Measurements from ENCODE around the gene GPR42.
"Not testable (repeated sequence)": the region's sequence is repeated elsewhere in the genome, so short reads cannot be mapped to it uniquely, and the experiment has no call there.

The GPR42 gene

DNA sequence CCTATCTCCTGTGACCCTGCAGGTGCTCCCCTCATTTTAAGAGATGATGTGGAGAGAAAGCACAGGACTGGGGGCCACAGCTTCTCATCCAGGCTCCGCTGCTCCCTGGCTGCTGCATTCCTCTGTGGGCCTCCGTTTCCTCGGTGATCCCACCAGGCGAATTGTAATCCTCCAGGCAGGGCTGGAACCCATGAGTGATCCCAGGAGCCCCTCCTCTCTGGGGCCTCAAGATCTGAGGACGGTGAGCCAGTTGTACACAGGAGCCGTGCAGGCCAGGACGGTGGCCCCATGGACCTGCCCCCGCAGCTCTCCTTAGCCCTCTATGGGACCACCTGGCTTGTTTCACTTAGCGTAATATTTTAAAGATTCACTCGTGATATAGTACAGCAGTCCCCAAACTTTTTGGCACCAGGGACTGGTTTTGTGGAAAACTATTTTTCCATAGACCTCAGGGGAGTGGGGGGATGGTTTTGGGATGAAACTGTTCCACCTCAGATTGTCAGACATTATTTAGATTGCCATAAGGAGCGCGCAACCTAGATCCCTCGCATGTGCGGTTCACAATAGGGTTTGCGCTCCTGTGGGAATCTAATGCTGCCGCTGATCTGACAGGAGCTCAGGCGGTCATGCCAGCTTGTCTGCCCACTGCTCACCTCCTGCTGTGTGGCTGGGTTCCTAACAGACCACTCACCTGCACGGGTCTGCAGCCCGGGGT is 7.0 kb upstream of the GPR42 start:
- DNase-seq (ENCODE audit: low spot score): peak; percentile 45

DNA sequence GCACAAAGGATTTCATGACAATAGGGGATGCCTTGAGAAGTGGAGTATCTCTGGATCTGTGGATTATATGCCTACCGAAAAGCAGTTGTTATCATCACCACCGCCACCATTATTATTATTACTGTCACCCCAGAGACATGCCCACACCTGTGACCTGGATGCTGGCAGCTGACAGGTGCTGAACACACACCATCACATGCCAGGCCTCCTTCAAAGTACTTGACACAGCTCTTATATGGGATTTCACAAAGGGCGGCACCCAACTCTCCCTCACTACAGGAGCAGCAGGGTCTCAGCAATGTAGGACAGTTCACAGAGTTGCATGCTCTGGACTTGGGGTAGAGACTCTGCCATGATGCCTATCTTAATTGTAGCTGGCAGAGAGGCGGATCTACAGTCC is 5.6 kb upstream of the GPR42 start:
- no peak for DNase-seq (ENCODE audit: low spot score)

DNA sequence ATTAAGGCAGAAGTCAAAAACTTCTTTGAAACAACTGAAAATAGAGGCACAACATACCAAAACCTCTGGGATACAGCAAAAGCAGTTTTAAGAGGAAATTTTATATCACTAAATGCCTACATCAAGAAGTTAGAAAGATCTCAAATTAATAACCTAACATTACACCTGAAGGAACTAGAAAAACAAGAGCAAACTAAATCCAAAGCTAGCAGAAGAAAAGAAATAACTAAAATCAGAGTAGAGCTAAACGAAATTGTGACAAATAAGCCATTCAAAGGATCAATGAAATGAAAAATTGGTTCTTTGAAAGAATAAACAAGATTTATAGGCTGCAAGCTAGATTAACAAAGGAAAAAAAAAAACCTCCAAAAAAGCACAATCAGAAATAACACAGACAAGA is 2.5 kb upstream of the GPR42 start:
- no peak for DNase-seq (ENCODE audit: low spot score)

DNA sequence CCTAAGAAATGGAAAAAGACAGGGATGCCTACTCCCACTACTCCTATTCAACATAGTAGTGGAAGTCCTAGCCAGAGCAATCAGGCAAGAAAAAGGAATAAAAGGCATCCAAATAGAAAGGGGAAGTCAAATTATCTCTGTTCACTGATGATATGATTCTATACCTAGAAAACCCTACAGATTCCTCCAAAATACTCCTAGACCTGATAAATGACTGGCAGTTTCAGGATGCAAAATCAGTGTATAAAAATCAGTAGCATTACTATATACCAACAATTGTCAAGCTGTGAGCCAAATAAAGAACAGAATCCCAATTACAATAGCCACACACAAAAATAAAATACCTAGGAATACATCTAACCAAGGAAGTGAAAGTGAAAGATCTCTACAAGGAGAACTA is 1.3 kb upstream of the GPR42 start:
- no peak for DNase-seq (ENCODE audit: low spot score)

DNA sequence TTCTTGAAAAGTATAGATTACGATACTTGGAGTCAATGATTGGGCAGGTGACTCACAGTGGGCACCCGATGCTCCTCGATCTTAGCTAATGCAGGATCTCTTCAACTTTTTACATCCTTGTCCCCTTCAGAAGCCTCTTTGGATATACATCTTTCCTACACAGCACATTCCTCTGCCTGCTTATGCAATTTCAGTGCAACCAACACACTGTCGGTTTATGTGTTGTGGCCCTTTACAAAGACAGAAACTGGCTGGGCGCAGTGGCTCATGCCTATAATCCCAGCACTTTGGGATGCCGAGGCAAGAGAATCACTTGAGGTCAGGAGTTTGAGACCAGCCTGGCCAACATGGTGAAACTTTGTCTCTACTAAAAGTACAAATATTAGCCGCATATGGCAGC is 2.6 kb downstream of the GPR42 start:
- DNase-seq (ENCODE audit: low spot score): peak; percentile 15

DNA sequence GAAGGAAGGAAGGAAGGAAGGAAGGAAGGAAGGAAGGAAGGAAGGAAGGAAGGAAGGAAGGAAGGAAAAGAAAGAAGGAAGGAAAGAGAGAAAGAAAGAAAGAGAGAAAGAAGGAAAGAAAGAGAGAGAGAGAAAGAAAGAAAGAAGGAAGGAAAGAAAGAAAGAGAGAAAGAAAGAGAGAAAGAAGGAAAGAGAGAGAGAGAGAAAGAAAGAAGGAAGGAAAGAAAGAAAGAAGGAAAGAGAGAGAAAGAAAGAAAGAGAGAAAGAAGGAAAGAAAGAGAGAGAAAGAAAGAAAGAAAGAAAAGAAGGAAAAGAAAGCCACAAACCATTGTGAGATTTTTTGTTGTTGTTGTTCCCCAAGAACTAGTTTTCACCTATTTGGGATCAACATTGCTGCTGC is 3.2 kb downstream of the GPR42 start:
- not testable (repeated sequence) for DNase-seq (ENCODE audit: low spot score)

DNA sequence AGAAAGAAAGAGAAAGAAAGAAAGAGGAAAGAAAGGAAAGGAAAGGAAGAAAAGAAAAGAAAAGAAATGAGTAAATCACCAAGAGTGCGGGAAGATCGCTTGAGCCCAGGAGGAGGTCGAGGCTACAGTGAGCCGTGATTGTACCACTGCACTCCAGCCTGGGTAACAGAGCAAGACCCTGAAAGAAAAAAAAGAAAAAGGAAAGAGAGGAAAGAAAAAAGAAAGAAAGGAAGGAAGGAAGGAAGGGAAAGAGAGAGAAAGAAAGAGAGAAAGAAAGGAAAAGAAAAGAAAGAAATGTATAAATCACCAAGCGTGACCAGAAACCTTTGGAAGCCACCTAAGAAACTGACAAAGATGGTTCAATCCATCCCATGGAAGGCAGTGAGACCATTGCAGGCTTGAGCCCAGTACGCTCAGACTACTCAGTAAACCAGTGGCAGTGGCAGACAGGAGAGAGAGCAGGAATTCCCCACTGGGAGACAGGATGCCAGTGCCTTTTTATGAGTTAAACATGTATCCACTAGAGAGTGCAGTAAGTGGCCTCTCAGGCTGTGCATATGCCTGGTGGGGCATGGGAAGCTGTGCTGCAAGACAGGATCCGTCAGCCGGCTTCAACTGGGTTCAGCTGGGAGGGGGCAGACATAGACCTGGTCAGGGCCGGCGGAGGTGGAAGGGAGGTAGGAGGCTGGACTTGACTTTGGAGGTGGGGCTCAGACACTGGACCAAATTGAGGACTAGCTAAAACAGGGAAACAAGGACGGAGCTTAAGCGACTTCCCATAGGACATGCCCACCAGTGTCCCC is 4.8 kb downstream of the GPR42 start:
- peak; percentile 34 for DNase-seq (ENCODE audit: low spot score)

DNA sequence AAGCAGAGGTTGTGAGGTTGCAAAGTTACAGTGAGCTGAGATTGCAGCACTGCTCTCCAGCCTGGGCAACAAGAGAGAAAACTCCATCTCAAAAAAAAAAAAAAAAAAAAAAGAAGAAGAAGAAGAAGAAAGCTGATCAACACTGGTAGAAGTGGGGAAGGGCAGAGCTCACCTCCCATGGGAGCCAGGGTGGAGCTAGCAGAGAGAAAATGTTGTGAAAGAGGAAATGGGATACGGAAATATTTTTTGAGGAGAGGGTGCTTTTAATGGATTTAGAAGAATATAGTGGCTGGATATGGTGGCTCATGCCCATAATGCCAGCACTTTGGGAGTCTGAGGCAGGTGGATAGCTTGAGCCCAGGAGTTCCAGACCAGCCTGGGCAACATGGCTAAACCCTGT is 6.8 kb downstream of the GPR42 start:
- DNase-seq (ENCODE audit: low spot score): no peak

DNA sequence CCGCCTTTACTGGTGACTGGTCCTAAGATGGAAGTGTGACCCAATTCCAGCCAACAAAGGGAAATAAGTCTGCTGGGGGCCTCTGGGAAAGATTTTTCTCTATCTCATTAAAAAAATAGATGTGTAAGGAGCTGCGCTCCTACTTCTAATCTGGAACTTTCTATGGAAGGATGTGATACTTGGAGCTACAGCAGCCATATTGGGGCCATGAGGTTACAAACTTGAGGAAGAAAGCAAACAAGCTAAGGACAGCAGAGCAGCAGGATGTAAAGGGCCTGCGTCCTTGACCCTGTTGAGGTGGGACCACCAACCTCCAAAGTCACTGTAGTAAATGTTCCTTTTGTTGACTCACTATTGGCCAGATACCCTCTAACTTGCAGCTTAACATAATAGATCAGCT is 7.5 kb downstream of the GPR42 start:
- no peak for DNase-seq (ENCODE audit: low spot score)

DNA sequence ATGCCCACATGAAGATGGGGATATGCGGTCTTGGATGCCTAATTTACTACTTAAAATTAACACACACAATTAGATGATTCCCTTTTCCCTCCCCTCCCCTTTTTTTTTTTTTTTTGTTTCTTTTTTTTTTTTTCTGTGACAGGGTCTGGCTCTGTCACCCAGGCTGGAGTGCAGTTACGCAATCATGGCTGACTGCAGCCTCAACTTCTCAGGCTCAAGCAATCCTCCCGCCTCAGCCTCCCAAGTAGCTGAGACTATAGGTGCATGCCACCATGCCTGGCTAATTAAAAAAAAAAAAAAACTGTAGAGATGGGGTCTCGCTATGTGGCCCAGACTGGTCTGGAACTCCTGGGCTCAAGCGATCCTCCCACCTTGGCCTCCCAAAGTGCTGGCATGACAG is 8.7 kb downstream of the GPR42 start:
- DNase-seq (ENCODE audit: low spot score): peak; percentile 10

DNA sequence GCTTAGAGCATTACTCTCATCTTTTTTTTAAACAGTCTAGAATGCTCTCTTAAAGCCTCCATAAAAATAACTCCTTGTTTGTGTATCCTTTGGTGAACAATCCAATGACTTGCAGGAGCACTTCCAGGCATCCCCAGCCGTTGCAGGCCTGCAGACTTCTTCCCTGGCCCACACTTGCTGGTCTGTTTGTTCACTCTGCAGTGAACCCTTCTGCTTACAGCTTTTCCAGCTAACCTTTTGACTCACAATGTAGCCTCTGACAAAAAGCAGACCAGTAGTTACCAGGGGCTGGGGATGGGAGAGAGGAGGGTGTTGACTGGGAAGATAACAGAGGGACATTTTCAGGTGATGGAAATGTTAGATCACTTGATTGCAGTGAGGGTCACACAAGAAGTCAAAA is 9.1 kb downstream of the GPR42 start:
- DNase-seq (ENCODE audit: low spot score): peak; percentile 21

DNA sequence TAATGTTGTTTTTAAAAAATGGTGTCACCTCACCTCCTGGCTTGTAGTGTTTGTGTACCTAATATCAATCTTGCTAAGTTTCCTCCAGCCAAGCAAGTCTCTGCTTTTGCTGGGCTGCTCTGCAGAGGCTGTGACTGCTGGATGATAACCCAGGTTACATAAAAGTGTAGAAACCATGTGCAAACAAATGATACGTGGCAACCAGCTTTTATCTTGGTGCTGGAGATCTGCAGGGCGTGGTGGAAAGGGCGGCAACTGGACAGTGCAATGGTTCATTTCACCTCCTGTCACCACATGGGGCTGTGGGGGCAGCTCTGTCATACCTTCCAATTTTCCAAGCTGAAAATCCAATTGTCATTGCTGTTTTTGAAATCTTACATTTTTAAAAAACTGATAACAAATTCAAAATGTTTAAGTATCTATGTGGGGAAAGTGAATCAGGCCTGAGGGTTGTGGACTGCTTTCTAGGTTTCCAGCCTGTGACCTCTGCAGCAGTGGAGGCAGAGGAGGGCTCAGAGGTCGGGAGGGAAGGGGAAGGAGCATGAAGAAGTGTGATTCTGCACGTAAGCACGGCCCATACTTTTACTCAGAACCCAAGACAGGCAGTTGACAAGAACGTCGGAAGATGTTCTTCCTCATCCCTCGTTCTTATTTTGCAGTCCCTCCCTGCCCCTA is 9.7 kb downstream of the GPR42 start:
- DNase-seq (ENCODE audit: low spot score): peak; percentile 14

DNA sequence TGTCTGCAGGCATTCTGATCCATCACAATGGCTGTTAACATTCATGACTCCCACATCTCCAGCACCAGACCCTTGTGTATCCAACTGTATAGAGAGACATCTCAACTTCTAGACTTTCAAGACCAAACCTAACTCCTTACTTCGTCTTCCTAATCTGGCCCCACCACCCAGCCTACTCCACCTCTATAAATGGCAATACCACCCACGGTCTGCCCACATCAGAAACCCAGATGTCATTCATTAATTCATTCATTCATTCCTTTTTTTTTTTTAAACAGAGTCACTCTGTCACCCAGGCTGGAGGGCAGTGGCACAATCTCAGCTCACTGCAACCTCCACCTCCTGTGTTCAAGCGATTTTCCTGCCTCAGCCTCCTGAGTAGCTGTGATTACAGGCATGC is 10.4 kb downstream of the GPR42 start:
- peak; percentile 16 for DNase-seq (ENCODE audit: low spot score)

DNA sequence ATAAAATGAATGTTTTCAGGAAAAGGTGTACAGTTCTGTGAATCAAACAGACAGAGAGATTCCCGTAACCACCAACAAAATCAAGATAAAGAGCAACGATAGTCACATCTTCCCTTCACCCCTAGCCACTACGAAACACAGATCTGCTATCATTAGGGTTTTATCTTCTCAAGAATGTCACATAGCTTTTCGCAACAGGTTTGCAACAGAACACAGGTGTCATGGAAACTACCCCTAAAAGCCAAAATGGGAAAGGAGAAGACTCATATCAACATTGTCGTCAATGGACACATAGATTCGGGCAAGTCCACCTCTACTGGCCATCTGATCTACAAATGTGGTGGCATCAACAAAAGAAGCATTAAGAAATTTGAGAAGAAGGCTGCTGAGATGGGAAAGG is 11.1 kb downstream of the GPR42 start:
- no peak for DNase-seq (ENCODE audit: low spot score)

DNA sequence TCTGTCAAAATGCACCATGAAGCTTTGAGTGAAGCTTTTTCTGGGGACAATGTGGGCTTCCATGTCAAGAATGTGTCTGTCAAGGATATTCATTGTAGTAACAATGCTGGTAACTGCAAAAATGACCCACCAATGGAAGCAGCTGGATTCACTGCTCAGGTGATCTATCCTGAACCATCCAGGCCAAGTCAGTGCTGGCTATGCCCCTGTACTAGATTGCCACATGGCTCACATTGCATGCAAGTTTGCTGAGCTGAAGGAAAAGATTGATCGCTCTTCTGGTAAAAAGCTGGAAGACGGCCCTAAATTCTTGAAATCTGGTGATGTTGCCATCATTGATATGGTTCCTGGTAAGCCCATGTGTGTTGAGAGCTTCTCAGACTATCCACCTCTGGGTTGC is 12.7 kb downstream of the GPR42 start:
- DNase-seq (ENCODE audit: low spot score): no peak

DNA sequence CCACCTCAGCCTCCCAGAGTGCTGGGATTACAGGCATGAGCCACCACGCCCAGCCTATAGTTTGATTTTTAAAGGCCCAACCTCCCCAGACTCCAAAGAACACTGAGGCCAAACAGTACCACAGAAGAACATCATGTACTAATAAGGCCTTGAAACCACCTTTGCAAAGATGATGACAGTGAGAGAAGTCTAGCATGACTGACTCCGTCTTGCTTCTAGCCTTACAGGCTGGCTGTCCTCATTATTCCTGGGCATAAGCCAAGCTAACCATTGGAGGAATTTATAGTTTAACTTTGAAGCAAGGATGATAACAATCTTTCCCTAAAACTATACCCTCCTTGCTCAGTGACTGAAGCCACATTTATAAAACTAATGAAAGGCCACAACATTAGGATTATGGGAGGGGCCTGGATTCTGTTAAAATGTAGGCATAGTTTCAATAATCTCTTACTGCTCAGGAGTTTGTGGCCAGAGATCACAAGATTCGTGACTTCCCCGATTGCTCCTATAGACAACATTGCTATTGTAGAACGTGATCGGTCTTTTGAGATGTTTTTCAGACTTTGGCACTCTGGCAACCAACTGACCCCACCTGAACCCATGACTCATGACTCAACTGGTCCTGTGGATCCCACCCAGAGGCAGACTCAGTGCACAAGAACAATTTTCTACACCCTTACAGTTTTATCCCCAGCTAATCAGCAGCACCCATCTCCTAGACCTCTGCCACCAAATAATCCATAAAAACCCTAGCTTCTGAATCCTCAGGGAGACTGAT is 17.6 kb downstream of the GPR42 start:
- no peak for DNase-seq (ENCODE audit: low spot score)

DNA sequence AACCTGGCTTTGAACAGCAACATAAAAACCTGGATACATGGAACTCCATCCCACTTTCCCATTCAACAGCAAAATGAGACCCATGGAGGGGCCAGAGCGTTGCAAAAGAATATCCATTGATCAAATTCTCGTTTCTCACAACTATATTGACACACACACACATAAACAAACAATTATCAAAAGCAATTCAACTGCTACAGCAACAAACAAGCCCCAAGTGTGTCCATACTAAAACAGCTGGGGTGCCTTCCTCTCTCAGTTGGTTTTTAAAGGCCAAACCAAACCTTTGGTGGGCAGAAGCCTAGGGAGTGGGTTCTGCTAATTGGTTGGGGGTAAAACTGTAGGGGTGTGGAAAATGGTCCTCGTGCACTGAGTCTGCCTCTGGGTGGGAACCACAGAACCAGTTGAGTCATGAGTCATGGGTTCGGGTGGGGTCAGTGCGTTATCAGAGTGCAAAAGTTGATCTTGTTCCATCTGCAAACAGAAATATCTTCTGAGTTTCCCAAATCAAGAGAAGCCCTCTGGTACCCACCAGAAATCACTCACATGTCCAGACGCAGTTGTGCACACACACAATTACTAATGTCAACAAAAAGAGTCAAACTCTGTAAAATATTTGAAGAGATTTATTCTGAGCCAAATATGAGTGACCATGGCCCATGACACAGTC is 18.5 kb downstream of the GPR42 start:
- peak; percentile 18 for DNase-seq (ENCODE audit: low spot score)

DNA sequence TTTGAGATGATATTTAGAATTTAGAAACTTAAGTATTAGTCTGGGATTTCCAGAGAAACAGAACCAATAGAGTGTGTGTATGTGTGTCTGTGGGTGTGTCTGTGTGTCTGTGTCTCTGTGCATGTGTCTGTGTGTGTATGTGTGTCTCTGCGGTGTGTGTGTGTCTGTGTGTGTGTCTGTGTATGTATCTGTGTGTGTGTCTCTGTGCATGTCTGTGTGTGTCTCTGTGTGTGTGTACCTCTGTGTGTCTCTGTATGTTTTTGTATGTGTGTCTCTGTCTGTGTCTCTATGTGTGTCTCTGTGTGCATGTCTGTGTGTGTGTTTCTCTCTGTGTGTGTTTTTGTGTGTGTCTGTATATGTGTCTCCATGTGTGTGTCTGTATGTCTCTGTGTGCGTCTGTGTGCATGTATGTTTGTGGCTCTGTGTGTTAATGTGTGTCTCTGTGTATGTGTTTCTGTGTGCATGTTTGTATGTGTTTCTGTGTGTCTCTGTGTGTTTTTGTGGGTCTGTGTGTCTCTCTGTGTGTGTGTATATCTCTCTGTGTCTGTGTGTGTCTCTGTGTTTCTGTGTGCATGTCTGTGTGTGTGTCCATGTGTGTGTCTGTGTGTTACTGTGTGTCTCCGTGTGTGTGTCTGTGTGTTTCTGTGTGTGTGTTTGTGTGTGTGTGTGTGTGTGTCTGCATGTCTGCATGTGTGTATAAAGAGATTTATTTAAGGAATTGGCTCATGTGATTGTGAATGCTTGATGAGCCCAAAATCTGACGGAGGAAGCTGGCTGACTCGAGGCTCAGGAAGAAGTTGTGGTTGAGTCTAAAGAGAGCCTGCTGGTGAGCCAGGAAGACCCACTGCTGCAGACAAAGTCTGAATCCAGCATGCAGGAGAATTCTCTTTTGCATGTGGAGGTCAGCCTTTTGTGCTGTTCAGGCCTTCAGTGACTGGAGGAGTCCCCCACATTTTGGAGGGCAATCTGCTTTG is 22.2 kb downstream of the GPR42 start:
- DNase-seq (ENCODE audit: low spot score): peak; percentile 23

DNA sequence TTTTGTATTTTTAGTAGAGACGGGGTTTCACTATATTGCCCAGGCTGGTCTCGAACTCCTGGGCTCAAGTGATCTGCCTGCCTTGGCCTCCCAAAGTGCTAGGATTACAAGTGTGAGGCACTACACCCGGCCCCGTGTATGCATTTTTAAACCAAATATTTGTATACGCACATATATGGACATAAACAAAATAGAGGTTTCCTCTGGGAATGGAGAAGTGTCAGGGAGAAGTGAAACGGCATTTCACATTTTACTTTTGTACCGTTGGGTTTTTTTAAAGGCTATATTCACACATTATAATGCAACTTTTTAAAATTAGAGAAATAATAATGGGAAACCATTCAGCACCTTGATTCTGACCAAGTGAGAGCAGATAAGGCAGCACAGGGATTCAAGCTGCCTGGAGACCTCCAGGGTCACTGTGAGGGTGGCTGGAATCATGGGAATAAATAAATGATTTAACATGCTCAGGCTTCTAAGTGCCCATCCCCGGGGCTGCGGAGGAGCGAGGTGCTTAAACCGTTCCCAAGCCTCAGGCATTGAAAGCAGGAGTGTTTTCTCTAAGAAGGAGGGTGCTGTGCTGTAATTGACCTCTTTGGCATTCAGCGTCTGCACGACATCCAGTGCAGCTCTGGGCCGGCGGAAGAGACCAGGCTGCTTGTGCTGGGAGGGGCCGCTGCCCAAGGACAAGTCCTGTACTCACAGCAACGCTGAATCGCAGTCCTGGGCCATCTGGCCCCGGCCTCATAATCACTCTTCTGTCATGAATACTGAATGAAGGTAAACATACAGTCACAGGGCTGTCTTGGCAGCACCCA is 24.7 kb downstream of the GPR42 start:
- DNase-seq (ENCODE audit: low spot score): peak; percentile 54

Data from ecto neural progenitor cell (in vitro differentiated cells).